IgD-negative memory B cell (primary cell): ENCODE data around the gene PRKAG2. TPM values are rescaled to one million over a fixed set of nuclear protein-coding genes. Genes with fewer than 3 reads are reported as not detected.

Experiments used
- H3K27ac Mint-ChIP-seq, 3 donors: one replicate each; pipeline ENCODE4 v1.8.0; 2020 to 2022; ENCODE audit warnings: mild to moderate bottlenecking in 3 of 3, mixed read lengths in 3 of 3, moderate library complexity in 1 of 3
- H3K27me3 Mint-ChIP-seq: one replicate; pipeline ENCODE4 v1.8.0; 2021; ENCODE audit warnings: mixed read lengths
- H3K36me3 Mint-ChIP-seq: one replicate; pipeline ENCODE4 v1.8.0; 2020; ENCODE audit warnings: mild to moderate bottlenecking, mixed read lengths
- H3K4me1 Mint-ChIP-seq, 3 donors: one replicate each; pipeline ENCODE4 v1.8.0; 2020 to 2022; ENCODE audit warnings: mixed read lengths in 3 of 3, mild to moderate bottlenecking in 1 of 3
- H3K4me3 Mint-ChIP-seq, 4 donors: one replicate each; pipeline ENCODE4 v1.8.0; 2020 to 2022; ENCODE audit warnings: mild to moderate bottlenecking in 4 of 4, mixed read lengths in 4 of 4, moderate library complexity in 3 of 4
- H3K9me3 Mint-ChIP-seq, 3 donors: one replicate each; pipeline ENCODE4 v1.8.0; 2020 to 2021; ENCODE audit warnings: mixed read lengths in 3 of 3, mild to moderate bottlenecking in 1 of 3
- polyA plus RNA-seq: library from polyadenylated mRNA; unstranded; fragments of 300-500 nt; fragmentation: Illumina TruSeq; gene quantifications from one replicate; pipeline ENCODE4 v1.2.3, GENCODE V29; 2021

The PRKAG2 gene
- polyA plus RNA-seq, 1 donor from 2014 or later = 21.3 TPM

GRCh38 chr7:151597541-151598444, 279.1 kb downstream of the PRKAG2 start:
- Mint-ChIP-seq H3K9me3 (no peaks in the 10 kb centered on the region), H3K27me3 (no peaks in the 10 kb centered on the region), H3K27ac (no peak overlapping the region), H3K4me3 (no peak overlapping the region), H3K36me3 (peaks cover 8% of the 10 kb centered on the region), H3K4me1 (peaks cover 7 to 12% (median 8%) of the 10 kb centered on the region in 3 donors)

- H3K9me3 Mint-ChIP-seq = no peaks in the 10 kb centered on the region
- no peaks in the 10 kb centered on the region for H3K27me3 Mint-ChIP-seq
- H3K4me1 Mint-ChIP-seq = peaks cover 11 to 13% (median 13%) of the 10 kb centered on the region in 3 donors
- peak overlapping the region in 1 of 3 donors; percentile 29 for H3K27ac Mint-ChIP-seq
- H3K4me3 Mint-ChIP-seq = no peak overlapping the region
- H3K36me3 Mint-ChIP-seq = peaks cover 6% of the 10 kb centered on the region
Observed at GRCh38 chr7:151595702-151596350, 281.1 kb downstream of the PRKAG2 start.

GRCh38 chr7:151592868-151593486, 283.9 kb downstream of the PRKAG2 start:
- H3K4me1 Mint-ChIP-seq = peaks cover 18 to 21% (median 19%) of the 10 kb centered on the region in 3 donors
- peaks cover 6% of the 10 kb centered on the region for H3K36me3 Mint-ChIP-seq
- no peaks in the 10 kb centered on the region for H3K27me3 Mint-ChIP-seq
- H3K27ac Mint-ChIP-seq = no peak overlapping the region
- no peaks in the 10 kb centered on the region for H3K9me3 Mint-ChIP-seq
- H3K4me3 Mint-ChIP-seq = no peak overlapping the region

- Mint-ChIP-seq H3K4me3 (peak overlapping the region in 2 of 4 donors; percentile 74 to 76), H3K4me1 (peaks cover 17 to 19% (median 18%) of the 10 kb centered on the region in 3 donors), H3K27me3 (no peaks in the 10 kb centered on the region), H3K36me3 (peaks cover 6% of the 10 kb centered on the region), H3K9me3 (no peaks in the 10 kb centered on the region), H3K27ac (peak overlapping the region in 1 of 3 donors; percentile 94)
Observed at GRCh38 chr7:151592330-151592729, 284.6 kb downstream of the PRKAG2 start.

- H3K27ac Mint-ChIP-seq = no peak overlapping the region
- H3K36me3 Mint-ChIP-seq = peaks cover 6% of the 10 kb centered on the region
- H3K9me3 Mint-ChIP-seq = no peaks in the 10 kb centered on the region
- no peak overlapping the region for H3K4me3 Mint-ChIP-seq
- H3K4me1 Mint-ChIP-seq = peaks cover 13 to 16% (median 16%) of the 10 kb centered on the region in 3 donors
- no peaks in the 10 kb centered on the region for H3K27me3 Mint-ChIP-seq
Observed at GRCh38 chr7:151591866-151592265, 285.0 kb downstream of the PRKAG2 start.

- peak overlapping the region in 1 of 3 donors; percentile 63 for H3K27ac Mint-ChIP-seq
- H3K27me3 Mint-ChIP-seq = no peaks in the 10 kb centered on the region
- no peaks in the 10 kb centered on the region for H3K9me3 Mint-ChIP-seq
Observed at GRCh38 chr7:151590850-151591771, 285.8 kb downstream of the PRKAG2 start.

GRCh38 chr7:151590071-151590849, 286.7 kb downstream of the PRKAG2 start:
- Mint-ChIP-seq H3K27ac (peak overlapping the region in 1 of 3 donors; percentile 53), H3K27me3 (no peaks in the 10 kb centered on the region), H3K9me3 (no peaks in the 10 kb centered on the region), H3K4me1 (peaks cover 7 to 14% (median 13%) of the 10 kb centered on the region in 3 donors), H3K36me3 (peaks cover 7% of the 10 kb centered on the region), H3K4me3 (peak overlapping the region in 2 of 4 donors; percentile 61 to 82)

More at GRCh38 chr7:151590850-151591771, 285.8 kb downstream of the PRKAG2 start:
- Mint-ChIP-seq H3K4me3 (peak overlapping the region in 2 of 4 donors; percentile 61 to 82), H3K4me1 (peaks cover 11 to 16% (median 14%) of the 10 kb centered on the region in 3 donors), H3K36me3 (peaks cover 4% of the 10 kb centered on the region)

GRCh38 chr7:151588982-151589381, 287.9 kb downstream of the PRKAG2 start:
- Mint-ChIP-seq H3K27me3 (no peaks in the 10 kb centered on the region), H3K4me1 (peaks cover 6 to 14% (median 13%) of the 10 kb centered on the region in 3 donors), H3K4me3 (no peak overlapping the region), H3K27ac (no peak overlapping the region), H3K36me3 (peaks cover 5% of the 10 kb centered on the region), H3K9me3 (no peaks in the 10 kb centered on the region)

GRCh38 chr7:151586531-151587260, 290.2 kb downstream of the PRKAG2 start:
- Mint-ChIP-seq H3K27ac (peak overlapping the region in 1 of 3 donors; percentile 77), H3K36me3 (peaks cover 7% of the 10 kb centered on the region), H3K4me3 (no peak overlapping the region), H3K9me3 (no peaks in the 10 kb centered on the region), H3K27me3 (no peaks in the 10 kb centered on the region), H3K4me1 (peaks cover 6 to 12% (median 11%) of the 10 kb centered on the region in 3 donors)

GRCh38 chr7:151585744-151586393, 291.0 kb downstream of the PRKAG2 start:
- Mint-ChIP-seq H3K27me3 (no peaks in the 10 kb centered on the region), H3K4me3 (no peak overlapping the region), H3K9me3 (no peaks in the 10 kb centered on the region), H3K27ac (peak overlapping the region in 1 of 3 donors; percentile 77), H3K36me3 (peaks cover 7% of the 10 kb centered on the region), H3K4me1 (peaks cover 6 to 10% (median 9%) of the 10 kb centered on the region in 3 donors)

- H3K27ac Mint-ChIP-seq = no peak overlapping the region
Observed at GRCh38 chr7:151581741-151582140, 295.2 kb downstream of the PRKAG2 start.

GRCh38 chr7:151579644-151580043, 297.3 kb downstream of the PRKAG2 start:
- Mint-ChIP-seq H3K27me3 (no peaks in the 10 kb centered on the region), H3K27ac (no peak overlapping the region)

More at GRCh38 chr7:151581741-151582140, 295.2 kb downstream of the PRKAG2 start:
- Mint-ChIP-seq H3K9me3 (peaks cover 3 to 10% (median 8%) of the 10 kb centered on the region in 3 donors), H3K36me3 (peaks cover 7% of the 10 kb centered on the region), H3K4me3 (no peak overlapping the region), H3K4me1 (no peaks in the 10 kb centered on the region), H3K27me3 (no peaks in the 10 kb centered on the region)

More at GRCh38 chr7:151579644-151580043, 297.3 kb downstream of the PRKAG2 start:
- H3K9me3 Mint-ChIP-seq = peaks cover 3 to 10% (median 8%) of the 10 kb centered on the region in 3 donors
- H3K4me1 Mint-ChIP-seq = no peaks in the 10 kb centered on the region
- H3K4me3 Mint-ChIP-seq = no peak overlapping the region
- H3K36me3 Mint-ChIP-seq = peaks cover 7% of the 10 kb centered on the region
